ENCODE measurements around the gene PAQR5. TPM values are rescaled to one million over a fixed set of nuclear protein-coding genes. Genes with fewer than 3 reads are reported as not detected.
"Not testable (repeated sequence)": the region's sequence is repeated elsewhere in the genome, so short reads cannot be mapped to it uniquely, and the experiment has no call there.

The PAQR5 gene
- 13.6 TPM for total RNA-seq

- ATAC-seq: peak; percentile 70
These were observed at the start of gene PAQR5 for GRCh38 chr15:69298697-69299441. TSS of gene PAQR5 (plus strand) at chr15:69298912. CDS start at chr15:69360081, 61,169 bp downstream.

GRCh38 chr15:69253156-69253555 is 45.6 kb upstream of the PAQR5 start:
- no peak for ATAC-seq

- ATAC-seq: no peak
These were observed 33.3 kb upstream of the PAQR5 start for GRCh38 chr15:69265347-69265955.

GRCh38 chr15:69271217-69271616 is 27.5 kb upstream of the PAQR5 start:
- ATAC-seq: no peak

- no peak for ATAC-seq
These were observed 26.6 kb upstream of the PAQR5 start for GRCh38 chr15:69272139-69272538.

GRCh38 chr15:69272891-69273290 is 25.8 kb upstream of the PAQR5 start:
- no peak for ATAC-seq

GRCh38 chr15:69275074-69275670 is 23.5 kb upstream of the PAQR5 start:
- no peak for ATAC-seq

GRCh38 chr15:69275933-69276560 is 22.7 kb upstream of the PAQR5 start:
- peak; percentile 29 for ATAC-seq

- ATAC-seq: no peak
These were observed 21.4 kb upstream of the PAQR5 start for GRCh38 chr15:69277316-69277715.

GRCh38 chr15:69279636-69280035 is 19.1 kb upstream of the PAQR5 start:
- ATAC-seq: no peak

- no peak for ATAC-seq
These were observed 17.9 kb upstream of the PAQR5 start for GRCh38 chr15:69280783-69281182.

GRCh38 chr15:69282104-69282743 is 16.5 kb upstream of the PAQR5 start:
- no peak for ATAC-seq

GRCh38 chr15:69285834-69286233 is 12.9 kb upstream of the PAQR5 start:
- no peak for ATAC-seq

GRCh38 chr15:69288011-69288410 is 10.7 kb upstream of the PAQR5 start:
- ATAC-seq: no peak

- ATAC-seq: peak; percentile 70
These were observed 10.0 kb upstream of the PAQR5 start for GRCh38 chr15:69288531-69289341.

GRCh38 chr15:69289342-69290146 is 9.2 kb upstream of the PAQR5 start:
- no peak for ATAC-seq

GRCh38 chr15:69290346-69291164 is 8.2 kb upstream of the PAQR5 start:
- peak; percentile 17 for ATAC-seq

- ATAC-seq: not testable (repeated sequence)
These were observed 7.1 kb upstream of the PAQR5 start for GRCh38 chr15:69291651-69292050.

- no peak for ATAC-seq
These were observed 5.8 kb upstream of the PAQR5 start for GRCh38 chr15:69292826-69293420.
